Osteoblast (primary cell): ENCODE measurements around the gene TSPAN15. TPM values are rescaled to one million over a fixed set of nuclear protein-coding genes. Genes with fewer than 3 reads are reported as not detected.

Source experiments
- DNase-seq: peaks from one replicate; pipeline ENCODE4 v3.0.0; 2011; ENCODE audit warnings: low spot score, mixed read lengths; ENCODE audit not compliant: insufficient read length; ENCODE audit errors: missing footprints
- H2AFZ ChIP-seq: 2 replicates; pipeline ENCODE4 v1.6.0; 2011; ENCODE audit warnings: mild to moderate bottlenecking, low read length
- H3K27ac ChIP-seq: 2 replicates; pipeline ENCODE4 v1.5.1; 2011; ENCODE audit warnings: mild to moderate bottlenecking, low read depth, low read length, moderate library complexity
- H3K27me3 ChIP-seq: 2 replicates; pipeline ENCODE4 v1.6.0; 2012; ENCODE audit warnings: mild to moderate bottlenecking, control low read depth, inconsistent platforms, low read length, moderate library complexity; ENCODE audit not compliant: insufficient read depth
- H3K36me3 ChIP-seq: 2 replicates; pipeline ENCODE4 v1.5.1; 2011; ENCODE audit warnings: mild to moderate bottlenecking, low read length, control low read depth, moderate library complexity; ENCODE audit not compliant: insufficient read depth
- H3K4me1 ChIP-seq: 2 replicates; pipeline ENCODE4 v1.5.1; 2011; ENCODE audit warnings: mild to moderate bottlenecking, low read length, control low read depth, moderate library complexity; ENCODE audit not compliant: insufficient read depth
- H3K4me2 ChIP-seq: 2 replicates; pipeline ENCODE4 v1.6.0; 2011; ENCODE audit warnings: mild to moderate bottlenecking, low read length; ENCODE audit not compliant: insufficient read depth
- H3K4me3 ChIP-seq: fragments of 200-600 bp; sonication (generic); 3 replicates; pipeline ENCODE4 v1.5.1; 2012; ENCODE audit warnings: mild to moderate bottlenecking, low read length, inconsistent platforms; ENCODE audit not compliant: insufficient read depth
- H3K79me2 ChIP-seq: 2 replicates; pipeline ENCODE4 v1.6.0; 2012; ENCODE audit warnings: mild to moderate bottlenecking, low read length, control low read depth, inconsistent platforms; ENCODE audit not compliant: insufficient read depth
- H3K9me3 ChIP-seq: 2 replicates; pipeline ENCODE4 v1.5.1; 2011; ENCODE audit warnings: low read depth, low read length, control low read depth
- H4K20me1 ChIP-seq: 2 replicates; pipeline ENCODE4 v1.6.0; 2012; ENCODE audit warnings: mild to moderate bottlenecking, low read length, control low read depth; ENCODE audit not compliant: insufficient read depth
- total RNA-seq: library from RNA; depleted of rRNA; stranded (reverse); fragments of >200 nt; gene quantifications from 2 replicates; pipeline ENCODE4 v1.2.3, GENCODE V29; 2012
- TF ChIP-seq, protein P1 (sequence below): IDR thresholded peaks from 2 replicates; pipeline ENCODE4 v1.5.1; 2011; ENCODE audit warnings: mild to moderate bottlenecking, low read depth, low read length, moderate library complexity; ENCODE audit errors: extremely low read depth

Gene TSPAN15
- total RNA-seq, 1 donor, result 0.72 TPM

GRCh38 chr10:69538461-69538860 lies 87.2 kb downstream of the TSPAN15 start:
- Histone ChIP-seq H3K27ac (no peak overlapping the region), H2AFZ (no peak overlapping the region), H4K20me1 (no peaks in the 10 kb centered on the region), H3K4me1 (no peaks in the 10 kb centered on the region), H3K36me3 (no peaks in the 10 kb centered on the region), H3K9me3 (no peaks in the 10 kb centered on the region), H3K27me3 (peaks cover 7% of the 10 kb centered on the region), H3K4me2 (no peak overlapping the region), H3K4me3 (no peak overlapping the region), H3K79me2 (no peaks in the 10 kb centered on the region)
- TF ChIP-seq, protein P1, sequence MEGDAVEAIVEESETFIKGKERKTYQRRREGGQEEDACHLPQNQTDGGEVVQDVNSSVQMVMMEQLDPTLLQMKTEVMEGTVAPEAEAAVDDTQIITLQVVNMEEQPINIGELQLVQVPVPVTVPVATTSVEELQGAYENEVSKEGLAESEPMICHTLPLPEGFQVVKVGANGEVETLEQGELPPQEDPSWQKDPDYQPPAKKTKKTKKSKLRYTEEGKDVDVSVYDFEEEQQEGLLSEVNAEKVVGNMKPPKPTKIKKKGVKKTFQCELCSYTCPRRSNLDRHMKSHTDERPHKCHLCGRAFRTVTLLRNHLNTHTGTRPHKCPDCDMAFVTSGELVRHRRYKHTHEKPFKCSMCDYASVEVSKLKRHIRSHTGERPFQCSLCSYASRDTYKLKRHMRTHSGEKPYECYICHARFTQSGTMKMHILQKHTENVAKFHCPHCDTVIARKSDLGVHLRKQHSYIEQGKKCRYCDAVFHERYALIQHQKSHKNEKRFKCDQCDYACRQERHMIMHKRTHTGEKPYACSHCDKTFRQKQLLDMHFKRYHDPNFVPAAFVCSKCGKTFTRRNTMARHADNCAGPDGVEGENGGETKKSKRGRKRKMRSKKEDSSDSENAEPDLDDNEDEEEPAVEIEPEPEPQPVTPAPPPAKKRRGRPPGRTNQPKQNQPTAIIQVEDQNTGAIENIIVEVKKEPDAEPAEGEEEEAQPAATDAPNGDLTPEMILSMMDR, result no peak
- no peak for DNase-seq

DNA sequence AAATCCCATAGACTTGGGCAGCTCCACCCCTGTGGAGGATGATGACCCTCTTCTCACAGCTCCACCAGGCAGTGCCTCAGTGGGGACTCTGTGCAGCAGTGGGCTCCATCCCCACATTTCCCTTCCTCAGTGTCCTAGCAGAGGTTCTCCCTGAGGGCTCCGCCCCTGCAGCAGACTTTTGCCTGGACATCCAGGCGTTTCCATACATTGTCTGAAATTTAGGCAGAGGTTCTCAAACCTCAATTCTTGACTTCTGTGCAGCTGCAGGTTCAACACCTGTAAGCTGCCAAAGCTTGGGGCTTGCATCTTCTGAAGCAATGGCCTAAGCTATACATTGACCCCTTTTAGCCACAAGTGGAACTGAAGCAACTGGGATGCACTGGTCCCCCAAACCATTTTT lies 90.2 kb downstream of the TSPAN15 start:
- Histone ChIP-seq H3K27me3 (peaks cover 4% of the 10 kb centered on the region), H2AFZ (no peak overlapping the region), H3K4me2 (no peak overlapping the region), H3K79me2 (no peaks in the 10 kb centered on the region), H3K27ac (no peak overlapping the region), H3K4me3 (no peak overlapping the region), H3K36me3 (no peaks in the 10 kb centered on the region), H4K20me1 (no peaks in the 10 kb centered on the region), H3K9me3 (no peaks in the 10 kb centered on the region), H3K4me1 (no peaks in the 10 kb centered on the region)
- TF ChIP-seq, protein P1, result no peak
- DNase-seq, result no peak

DNA sequence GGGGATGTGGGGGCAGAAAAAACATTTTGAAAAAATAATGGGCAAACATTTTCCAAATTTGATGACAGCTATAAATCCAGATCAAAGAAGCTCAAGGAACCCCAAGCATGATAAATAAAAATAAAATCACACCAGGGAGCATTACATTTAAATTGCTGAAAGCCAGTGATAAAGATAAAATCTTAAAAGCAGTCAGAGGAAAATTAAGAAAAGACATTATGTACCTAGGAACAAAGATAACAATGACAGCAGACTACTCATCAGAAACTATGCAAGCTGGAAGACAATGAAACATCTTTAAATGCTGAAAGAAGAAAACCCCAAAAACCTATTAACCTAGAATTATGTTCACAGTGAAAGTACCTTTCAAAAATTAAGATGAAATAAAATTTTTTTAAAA lies 98.7 kb downstream of the TSPAN15 start:
- Histone ChIP-seq H3K27me3 (peaks cover 2% of the 10 kb centered on the region), H3K4me2 (no peak overlapping the region), H4K20me1 (no peaks in the 10 kb centered on the region), H2AFZ (no peak overlapping the region), H3K4me1 (no peaks in the 10 kb centered on the region), H3K27ac (no peak overlapping the region), H3K4me3 (no peak overlapping the region), H3K9me3 (peaks cover 3% of the 10 kb centered on the region), H3K36me3 (no peaks in the 10 kb centered on the region), H3K79me2 (no peaks in the 10 kb centered on the region)
- TF ChIP-seq, protein P1, result no peak
- no peak for DNase-seq

- Histone ChIP-seq H3K27me3 (peaks cover 8% of the 10 kb centered on the region), H4K20me1 (no peaks in the 10 kb centered on the region), H3K36me3 (no peaks in the 10 kb centered on the region), H2AFZ (no peak overlapping the region), H3K9me3 (peaks cover 3% of the 10 kb centered on the region), H3K27ac (no peak overlapping the region), H3K4me2 (no peak overlapping the region), H3K79me2 (no peaks in the 10 kb centered on the region), H3K4me3 (no peak overlapping the region), H3K4me1 (no peaks in the 10 kb centered on the region)
- DNase-seq, result no peak
- TF ChIP-seq, protein P1, result no peak
Measured at GRCh38 chr10:69552268-69552667, 101.0 kb downstream of the TSPAN15 start.
